GM21723 (cell line): ENCODE measurements around the gene ERG28.

Experiments
- ATAC-seq: cut with Tn5 transposase; IDR thresholded peaks from one replicate; pipeline ENCODE4 v1.9.1; 2021; ENCODE audit warnings: mild to moderate bottlenecking, moderate library complexity; ENCODE audit not compliant: unreplicated experiment

The ERG28 gene

GRCh38 chr14:75660238-75660629 lies 442 bp downstream of the ERG28 start:
- no peak for ATAC-seq

- ATAC-seq, result no peak
Measured at GRCh38 chr14:75658957-75659356, 1.7 kb downstream of the ERG28 start.

- ATAC-seq, result no peak
Measured at GRCh38 chr14:75657331-75657730, 3.3 kb downstream of the ERG28 start.

GRCh38 chr14:75655235-75655634 lies 5.4 kb downstream of the ERG28 start:
- no peak for ATAC-seq

GRCh38 chr14:75654127-75654732 lies 6.4 kb downstream of the ERG28 start:
- ATAC-seq, result peak; percentile 85

GRCh38 chr14:75653563-75653962 lies 7.1 kb downstream of the ERG28 start:
- ATAC-seq, result no peak

GRCh38 chr14:75650253-75651058 lies 10.2 kb downstream of the ERG28 start:
- no peak for ATAC-seq

GRCh38 chr14:75649773-75650172 lies 10.9 kb downstream of the ERG28 start:
- ATAC-seq, result no peak

- no peak for ATAC-seq
Measured at GRCh38 chr14:75649337-75649736, 11.3 kb downstream of the ERG28 start.

- ATAC-seq, result no peak
Measured at GRCh38 chr14:75648066-75648838, 12.4 kb downstream of the ERG28 start.

GRCh38 chr14:75647640-75648039 lies 13.0 kb downstream of the ERG28 start:
- ATAC-seq, result no peak

- ATAC-seq, result no peak
Measured at GRCh38 chr14:75646762-75647161, 13.9 kb downstream of the ERG28 start.

- no peak for ATAC-seq
Measured at GRCh38 chr14:75645056-75645455, 15.6 kb downstream of the ERG28 start.

- ATAC-seq, result no peak
Measured at GRCh38 chr14:75643985-75644384, 16.7 kb downstream of the ERG28 start.

GRCh38 chr14:75640876-75641275 lies 19.8 kb downstream of the ERG28 start:
- no peak for ATAC-seq

- no peak for ATAC-seq
Measured at GRCh38 chr14:75636100-75636692, 24.5 kb downstream of the ERG28 start.

- ATAC-seq, result no peak
Measured at GRCh38 chr14:75634848-75635247, 25.8 kb downstream of the ERG28 start.

GRCh38 chr14:75631453-75631831 lies 29.2 kb downstream of the ERG28 start:
- ATAC-seq, result no peak

GRCh38 chr14:75630695-75631452 lies 29.8 kb downstream of the ERG28 start:
- ATAC-seq, result no peak

- no peak for ATAC-seq
Measured at GRCh38 chr14:75628816-75629215, 31.9 kb downstream of the ERG28 start.

- ATAC-seq, result no peak
Measured at GRCh38 chr14:75627406-75627805, 33.3 kb downstream of the ERG28 start.
